ENCODE measurements around the gene SIN3A.
A peak's percentile ranks its signal among the peaks of the same experiment; 100 is the strongest.

The SIN3A gene

DNA sequence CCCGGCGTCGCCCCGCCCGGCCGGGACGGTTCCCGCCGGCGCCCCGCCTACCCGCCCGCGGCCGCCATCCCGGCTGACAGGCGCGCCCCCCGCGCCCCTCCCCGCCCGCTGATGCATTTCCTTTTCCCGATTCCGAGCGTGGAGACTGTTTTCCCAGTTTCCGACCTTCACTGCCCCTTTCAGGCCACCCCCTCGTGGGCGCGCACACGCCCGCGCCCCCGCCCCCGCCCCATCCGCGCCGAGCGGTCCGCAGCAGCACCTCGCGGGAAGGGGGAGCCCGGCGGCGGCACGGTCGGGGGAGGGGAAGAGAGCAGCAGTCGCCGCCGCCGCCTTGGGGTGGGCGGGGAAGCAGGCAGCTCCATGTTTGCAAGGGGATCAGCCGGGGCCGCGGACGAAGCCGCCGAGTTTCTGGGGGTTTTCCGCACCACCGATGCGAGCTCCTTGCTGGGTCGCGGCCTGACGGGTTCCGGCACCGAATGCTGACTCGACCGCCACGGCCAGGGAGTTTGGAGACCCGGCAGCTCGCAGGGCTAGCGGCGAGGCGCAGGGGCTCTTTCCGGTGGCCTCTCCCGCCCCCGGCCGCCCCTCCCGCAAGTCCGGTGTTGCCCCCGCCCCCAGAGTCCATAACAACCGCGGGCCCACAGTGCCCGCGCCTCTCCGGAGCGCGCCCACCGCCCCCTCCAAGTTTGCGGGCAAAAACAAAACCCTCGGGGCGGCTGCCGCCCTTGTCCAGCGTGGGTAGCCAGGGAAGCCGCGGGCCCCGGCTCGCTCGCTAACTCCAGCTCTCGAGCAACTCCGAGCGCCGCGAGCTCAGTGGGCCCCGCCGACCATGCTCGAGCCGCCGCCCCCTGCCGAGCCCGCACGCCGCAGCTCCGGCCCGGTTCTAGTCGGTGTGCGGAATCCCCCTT lies 3.2 kb upstream of the SIN3A start:
- Histone ChIP-seq H3K9me3 (ENCODE audit: insufficient read depth, low read length) (no peaks in the 10 kb centered on the region), H4K20me1 (ENCODE audit: low read depth, low read length) (peaks cover 3% of the 10 kb centered on the region; the same call in 1 of the 2 replicates), H3K27me3 (ENCODE audit: low read length) (no peaks in the 10 kb centered on the region), H3K9me2 (replicated peaks; ENCODE audit: insufficient read depth, low read length) (no peaks in the 10 kb centered on the region), H3K9ac (ENCODE audit: low read length) (peak overlapping the region; percentile 82), H3K4me2 (ENCODE audit: low read depth, low read length, poor library complexity, severe bottlenecking) (peak overlapping the region; percentile 62), H3F3A (ENCODE audit: insufficient read depth) (peaks cover 25% of the 10 kb centered on the region), H2AFZ (ENCODE audit: low read depth, low read length, severe bottlenecking) (peak overlapping the region; percentile 98), H3K79me2 (ENCODE audit: insufficient read depth, low read length) (peaks cover 9% of the 10 kb centered on the region), H3K4me3 (ENCODE audit: insufficient read depth, low read length, poor library complexity, severe bottlenecking) (peak overlapping the region; percentile 99), H3K36me3 (ENCODE audit: low read length) (no peaks in the 10 kb centered on the region), H3K27ac (ENCODE audit: low read depth, low read length) (peak overlapping the region; percentile 94)
- TF ChIP-seq EZH2phosphoT487 (conservative IDR thresholded peaks at IDR 0.05; ENCODE audit: low read length) (no peak), CTCF (IDR thresholded peaks at IDR 0.05; ENCODE audit: insufficient read depth, low read length, poor library complexity, severe bottlenecking) (no peak)

GRCh38 chr15:75453703-75454470 lies 2.4 kb upstream of the SIN3A start:
- no peaks in the 10 kb centered on the region for H3K27me3 ChIP-seq (ENCODE audit: low read length)
- H3K4me3 ChIP-seq (ENCODE audit: insufficient read depth, low read length, poor library complexity, severe bottlenecking), result peak overlapping the region; percentile 99
- peak overlapping the region; percentile 45 for H2AFZ ChIP-seq (ENCODE audit: low read depth, low read length, severe bottlenecking)
- peaks cover 32% of the 10 kb centered on the region for H3F3A ChIP-seq (ENCODE audit: insufficient read depth)
- no peak for TF ChIP-seq CTCF (IDR thresholded peaks at IDR 0.05; ENCODE audit: insufficient read depth, low read length, poor library complexity, severe bottlenecking)
- no peak for TF ChIP-seq EZH2phosphoT487 (conservative IDR thresholded peaks at IDR 0.05; ENCODE audit: low read length)
- H3K9me3 ChIP-seq (ENCODE audit: insufficient read depth, low read length), result no peaks in the 10 kb centered on the region
- H3K36me3 ChIP-seq (ENCODE audit: low read length), result no peaks in the 10 kb centered on the region
- peaks cover 11% of the 10 kb centered on the region for H4K20me1 ChIP-seq (ENCODE audit: low read depth, low read length)
- H3K79me2 ChIP-seq (ENCODE audit: insufficient read depth, low read length), result peaks cover 17% of the 10 kb centered on the region
- peak overlapping the region; percentile 96 for H3K27ac ChIP-seq (ENCODE audit: low read depth, low read length)
- H3K9me2 ChIP-seq (replicated peaks; ENCODE audit: insufficient read depth, low read length), result no peaks in the 10 kb centered on the region
- H3K4me2 ChIP-seq (ENCODE audit: low read depth, low read length, poor library complexity, severe bottlenecking), result peak overlapping the region; percentile 96
- H3K9ac ChIP-seq (ENCODE audit: low read length), result peak overlapping the region; percentile 92

- Histone ChIP-seq H3K4me3 (ENCODE audit: insufficient read depth, low read length, poor library complexity, severe bottlenecking) (peak overlapping the region; percentile 84), H3K9me2 (replicated peaks; ENCODE audit: insufficient read depth, low read length) (no peaks in the 10 kb centered on the region), H4K20me1 (ENCODE audit: low read depth, low read length) (peaks cover 15% of the 10 kb centered on the region), H2AFZ (ENCODE audit: low read depth, low read length, severe bottlenecking) (peak overlapping the region; percentile 45), H3K79me2 (ENCODE audit: insufficient read depth, low read length) (peaks cover 25% of the 10 kb centered on the region), H3K9ac (ENCODE audit: low read length) (peak overlapping the region; percentile 92), H3K27me3 (ENCODE audit: low read length) (no peaks in the 10 kb centered on the region), H3K27ac (ENCODE audit: low read depth, low read length) (peak overlapping the region; percentile 96), H3K9me3 (ENCODE audit: insufficient read depth, low read length) (no peaks in the 10 kb centered on the region), H3K36me3 (ENCODE audit: low read length) (no peaks in the 10 kb centered on the region), H3K4me2 (ENCODE audit: low read depth, low read length, poor library complexity, severe bottlenecking) (peak overlapping the region; percentile 96), H3F3A (ENCODE audit: insufficient read depth) (peaks cover 33% of the 10 kb centered on the region)
- TF ChIP-seq CTCF (IDR thresholded peaks at IDR 0.05; ENCODE audit: insufficient read depth, low read length, poor library complexity, severe bottlenecking) (peak; percentile 47), EZH2phosphoT487 (conservative IDR thresholded peaks at IDR 0.05; ENCODE audit: low read length) (no peak)
Observed at GRCh38 chr15:75452865-75453702, 1.6 kb upstream of the SIN3A start.
